Tibial nerve (tissue), 4 donors: ENCODE data around the gene OR11G2. TPM values are rescaled to one million over a fixed set of nuclear protein-coding genes. Genes with fewer than 3 reads are reported as not detected.
"Not testable (repeated sequence)": the region's sequence is repeated elsewhere in the genome, so short reads cannot be mapped to it uniquely, and the experiment has no call there.

Experiments
- DNase-seq, 2 donors: peaks; one replicate each; pipeline ENCODE4 v3.0.0-alpha.2; 2019; ENCODE audit warnings: low spot score in 2 of 2
- H3K27ac ChIP-seq, 4 donors: fragments of 200-600 bp; sonication (generic) in 3 of 4; one replicate each; pipeline ENCODE4 v1.5.1; 2017 to 2019; ENCODE audit warnings: mild to moderate bottlenecking in 1 of 4
- H3K27me3 ChIP-seq, 2 donors: fragments of 200-600 bp; sonication (generic) in 1 of 2; one replicate each; pipeline versions ENCODE4 v1.5.1 to v1.6.0; 2017 to 2019
- H3K36me3 ChIP-seq, 3 donors: fragments of 200-600 bp; sonication (generic); one replicate each; pipeline ENCODE4 v1.5.1; 2018 to 2019
- H3K4me1 ChIP-seq, 4 donors: fragments of 200-600 bp; sonication (generic) in 3 of 4; one replicate each; pipeline ENCODE4 v1.5.1; 2017 to 2019
- H3K4me3 ChIP-seq, 4 donors: fragments of 200-600 bp; sonication (generic) in 3 of 4; one replicate each; pipeline ENCODE4 v1.5.1; 2017 to 2019; ENCODE audit warnings: mild to moderate bottlenecking in 1 of 4, moderate library complexity in 1 of 4
- H3K9me3 ChIP-seq, 4 donors: fragments of 200-600 bp; sonication (generic) in 3 of 4; one replicate each; pipeline ENCODE4 v1.5.1; 2017 to 2019
- EP300 ChIP-seq, 2 donors: sonication (generic); formaldehyde crosslinking; IDR thresholded peaks; one replicate each; pipeline ENCODE4 v1.6.1; 2017; ENCODE audit warnings: antibody characterized with exemption in 2 of 2, mild to moderate bottlenecking in 1 of 2
- POLR2A ChIP-seq, 2 donors: fragments of 450-650 bp; IDR thresholded peaks; one replicate each; pipeline ENCODE4 v1.6.1; 2017; ENCODE audit warnings: antibody characterized with exemption in 2 of 2, mild to moderate bottlenecking in 2 of 2, moderate library complexity in 2 of 2
- WGBS, 2 donors: methylation state at CpG; one replicate each; pipeline ENCODE4 v1.1.5; 2018; 5-methylcytosine and 5-hydroxymethylcytosine counted together
- total RNA-seq, 4 donors: library from RNA; depleted of rRNA; stranded (reverse); fragments of >200 nt; gene quantifications; one replicate each; pipeline ENCODE4 v1.1.0, GENCODE V29; 2016
- TF ChIP-seq, protein P1 (sequence below), 5 experiments: fragments of 200-600 bp in 3 of 5; fragments of 450-650 bp in 2 of 5; sonication (generic) in 3 of 5; IDR thresholded peaks; one replicate each; pipeline ENCODE4 v1.5.1; 2016 to 2019; ENCODE audit warnings: antibody characterized with exemption in 5 of 5, mild to moderate bottlenecking in 3 of 5, moderate library complexity in 2 of 5

The OR11G2 gene
- total RNA-seq, 4 donors from 2014 or later, result not detected

DNA sequence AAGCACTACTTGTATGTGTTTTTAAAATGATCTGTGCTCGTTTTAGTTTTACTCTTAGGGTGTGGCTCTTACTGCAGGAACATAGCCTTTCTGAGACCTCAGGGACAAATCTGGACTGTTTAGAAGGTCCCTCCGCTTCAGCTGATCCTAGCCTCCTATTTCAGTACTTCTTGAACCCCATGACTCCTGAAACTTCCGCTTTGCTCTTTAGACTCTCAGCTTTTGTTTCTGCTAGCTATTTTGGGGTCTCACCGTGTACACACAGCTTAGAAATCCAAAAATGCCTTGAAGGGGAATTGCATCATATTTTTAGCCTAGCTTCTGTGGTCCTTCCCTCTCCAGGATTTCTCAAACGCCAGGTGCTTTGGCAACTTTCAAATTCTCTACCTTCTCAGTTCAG lies 8.3 kb downstream of the OR11G2 start:
- DNase-seq, result no peak
- no peaks in the 10 kb centered on the region for H3K9me3 ChIP-seq
- no peak for TF ChIP-seq POLR2A (IDR thresholded peaks at IDR 0.05)
- TF ChIP-seq EP300 (IDR thresholded peaks at IDR 0.05), result no peak
- TF ChIP-seq, protein P1, sequence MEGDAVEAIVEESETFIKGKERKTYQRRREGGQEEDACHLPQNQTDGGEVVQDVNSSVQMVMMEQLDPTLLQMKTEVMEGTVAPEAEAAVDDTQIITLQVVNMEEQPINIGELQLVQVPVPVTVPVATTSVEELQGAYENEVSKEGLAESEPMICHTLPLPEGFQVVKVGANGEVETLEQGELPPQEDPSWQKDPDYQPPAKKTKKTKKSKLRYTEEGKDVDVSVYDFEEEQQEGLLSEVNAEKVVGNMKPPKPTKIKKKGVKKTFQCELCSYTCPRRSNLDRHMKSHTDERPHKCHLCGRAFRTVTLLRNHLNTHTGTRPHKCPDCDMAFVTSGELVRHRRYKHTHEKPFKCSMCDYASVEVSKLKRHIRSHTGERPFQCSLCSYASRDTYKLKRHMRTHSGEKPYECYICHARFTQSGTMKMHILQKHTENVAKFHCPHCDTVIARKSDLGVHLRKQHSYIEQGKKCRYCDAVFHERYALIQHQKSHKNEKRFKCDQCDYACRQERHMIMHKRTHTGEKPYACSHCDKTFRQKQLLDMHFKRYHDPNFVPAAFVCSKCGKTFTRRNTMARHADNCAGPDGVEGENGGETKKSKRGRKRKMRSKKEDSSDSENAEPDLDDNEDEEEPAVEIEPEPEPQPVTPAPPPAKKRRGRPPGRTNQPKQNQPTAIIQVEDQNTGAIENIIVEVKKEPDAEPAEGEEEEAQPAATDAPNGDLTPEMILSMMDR (IDR thresholded peaks at IDR 0.05), result no peak
- H3K27me3 ChIP-seq, result no peaks in the 10 kb centered on the region
- H3K4me1 ChIP-seq, result no peaks in the 10 kb centered on the region
- H3K27ac ChIP-seq, result no peak overlapping the region
- H3K36me3 ChIP-seq, result no peaks in the 10 kb centered on the region
- no peak overlapping the region for H3K4me3 ChIP-seq
- WGBS, 2 donors, result 60 to 65% methylated on average over 5 of the region's 5 CpGs

- WGBS, 2 donors, result 59 to 60% methylated on average over 3 of the region's 3 CpGs
- H3K27me3 ChIP-seq, result no peaks in the 10 kb centered on the region
- H3K4me1 ChIP-seq, result no peaks in the 10 kb centered on the region
- TF ChIP-seq, protein P1 (IDR thresholded peaks at IDR 0.05), result no peak
- TF ChIP-seq EP300 (IDR thresholded peaks at IDR 0.05) (no peak), POLR2A (IDR thresholded peaks at IDR 0.05) (no peak)
- no peak overlapping the region for H3K27ac ChIP-seq
- H3K36me3 ChIP-seq, result no peaks in the 10 kb centered on the region
- no peaks in the 10 kb centered on the region for H3K9me3 ChIP-seq
- no peak for DNase-seq
- H3K4me3 ChIP-seq, result no peak overlapping the region
Measured at GRCh38 chr14:20204721-20205120, 14.0 kb downstream of the OR11G2 start.

DNA sequence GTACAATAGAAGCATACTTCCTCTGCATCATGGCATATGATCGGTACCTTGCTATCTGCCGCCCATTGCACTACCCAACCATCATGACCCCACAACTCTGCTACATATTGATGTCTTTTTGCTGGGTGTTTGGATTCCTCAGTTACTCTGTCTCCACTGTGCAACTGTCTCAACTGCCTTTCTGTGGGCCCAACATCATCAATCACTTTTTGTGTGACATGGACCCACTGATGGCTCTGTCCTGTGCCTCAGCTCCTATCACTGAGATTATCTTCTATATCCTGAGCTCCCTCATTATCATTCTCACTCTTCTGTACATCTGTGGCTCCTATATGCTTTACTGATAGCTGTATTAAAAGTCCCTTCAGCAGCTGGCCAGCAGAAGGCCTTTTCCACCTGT lies 18.9 kb downstream of the OR11G2 start:
- Histone ChIP-seq H3K4me3 (no peak overlapping the region), H3K27me3 (no peaks in the 10 kb centered on the region), H3K9me3 (peaks cover 0 to 3% (median 0%) of the 10 kb centered on the region in 4 donors), H3K36me3 (no peaks in the 10 kb centered on the region), H3K4me1 (no peaks in the 10 kb centered on the region), H3K27ac (no peak overlapping the region)
- TF ChIP-seq, protein P1 (IDR thresholded peaks at IDR 0.05), result no peak
- no peak for TF ChIP-seq POLR2A (IDR thresholded peaks at IDR 0.05)
- TF ChIP-seq EP300 (IDR thresholded peaks at IDR 0.05), result no peak
- WGBS, 2 donors, result 71 to 95% methylated on average over 2 of the region's 2 CpGs
- DNase-seq, result no peak

GRCh38 chr14:20212406-20212805 lies 21.7 kb downstream of the OR11G2 start:
- H3K36me3 ChIP-seq, H3K27me3 ChIP-seq, H3K4me3 ChIP-seq, H3K27ac ChIP-seq, H3K4me1 ChIP-seq, DNase-seq: not testable (repeated sequence)
- H3K9me3 ChIP-seq, result peaks cover 0 to 11% (median 0%) of the 10 kb centered on the region in 4 donors
- WGBS, 2 donors, result 98% methylated on average over 11 of the region's 28 CpGs; no CpG with 5 or more reads in 1 of the 2 donors

GRCh38 chr14:20215196-20215595 lies 24.5 kb downstream of the OR11G2 start:
- Histone ChIP-seq H3K4me1 (no peaks in the 10 kb centered on the region), H3K4me3 (no peak overlapping the region), H3K27ac (no peak overlapping the region), H3K36me3 (no peaks in the 10 kb centered on the region), H3K9me3 (peaks cover 0 to 11% (median 0%) of the 10 kb centered on the region in 4 donors), H3K27me3 (no peaks in the 10 kb centered on the region)
- WGBS, 2 donors, result 44 to 90% methylated on average over 2 of the region's 2 CpGs
- TF ChIP-seq, protein P1 (IDR thresholded peaks at IDR 0.05), result no peak
- TF ChIP-seq POLR2A (IDR thresholded peaks at IDR 0.05) (no peak), EP300 (IDR thresholded peaks at IDR 0.05) (no peak)
- DNase-seq, result no peak

- Histone ChIP-seq H3K4me1 (no peaks in the 10 kb centered on the region), H3K36me3 (no peaks in the 10 kb centered on the region), H3K27ac (no peak overlapping the region), H3K27me3 (no peaks in the 10 kb centered on the region), H3K4me3 (no peak overlapping the region), H3K9me3 (peaks cover 0 to 8% (median 0%) of the 10 kb centered on the region in 4 donors)
- no peak for DNase-seq
- WGBS, 2 donors, result 50 to 57% methylated on average over 4 of the region's 4 CpGs
- no peak for TF ChIP-seq EP300 (IDR thresholded peaks at IDR 0.05)
- TF ChIP-seq POLR2A (IDR thresholded peaks at IDR 0.05), result no peak
- TF ChIP-seq, protein P1 (IDR thresholded peaks at IDR 0.05), result no peak
Measured at GRCh38 chr14:20219033-20219432, 28.3 kb downstream of the OR11G2 start.
